Midbrain (tissue), 1 donor: ENCODE results near the gene SOX5.
"Not testable (repeated sequence)": the region's sequence is repeated elsewhere in the genome, so short reads cannot be mapped to it uniquely, and the experiment has no call there.

Experiments
- DNase-seq: peaks from one replicate; lab custom pipeline; 2025; lab: John Stamatoyannopoulos, UW

Gene SOX5

GRCh38 chr12:23834076-23834475, 115.4 kb downstream of the SOX5 start:
- DNase-seq: no peak

DNA sequence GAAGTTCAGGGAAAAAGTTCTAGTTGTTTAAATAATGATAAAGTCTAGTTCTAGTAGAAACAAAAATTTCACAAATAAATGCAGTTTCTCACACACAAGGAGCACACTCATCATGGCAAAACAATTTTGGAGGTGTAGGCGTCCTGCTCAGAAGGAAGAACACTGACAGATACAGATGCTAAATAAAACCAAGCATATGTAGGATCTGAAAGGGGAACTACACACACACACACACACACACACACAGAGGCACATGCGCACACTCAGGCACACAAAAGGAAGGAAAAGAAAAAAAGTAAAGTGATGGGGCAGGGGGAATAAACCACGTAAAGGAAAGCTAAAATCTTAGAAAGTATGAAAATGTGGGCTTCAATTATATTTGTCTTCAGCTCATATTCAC, 117.7 kb downstream of the SOX5 start:
- DNase-seq: no peak

GRCh38 chr12:23830210-23830609, 119.3 kb downstream of the SOX5 start:
- no peak for DNase-seq

- DNase-seq: no peak
Observed at GRCh38 chr12:23827353-23827752, 122.1 kb downstream of the SOX5 start.

GRCh38 chr12:23825124-23825523, 124.3 kb downstream of the SOX5 start:
- DNase-seq: not testable (repeated sequence)

GRCh38 chr12:23824358-23824757, 125.1 kb downstream of the SOX5 start:
- no peak for DNase-seq

GRCh38 chr12:23822883-23823282, 126.6 kb downstream of the SOX5 start:
- DNase-seq: not testable (repeated sequence)

DNA sequence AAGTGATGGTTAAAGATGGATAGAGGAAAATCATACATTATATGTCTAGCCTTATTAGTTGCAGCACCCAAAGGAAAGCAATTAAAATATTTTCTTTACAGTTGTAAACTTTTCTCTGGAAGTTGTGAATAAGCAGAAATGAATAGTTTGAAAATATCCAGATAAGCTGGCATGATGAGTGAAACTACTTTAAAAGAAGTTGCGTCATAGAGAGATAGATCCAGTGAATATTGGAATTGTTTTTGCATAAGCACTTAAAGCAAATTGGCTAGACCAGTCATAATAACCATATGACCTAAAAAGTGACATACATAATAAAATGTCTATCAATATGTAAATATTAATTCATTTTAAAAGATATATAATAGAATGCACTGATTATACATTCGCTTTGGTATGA, 132.1 kb downstream of the SOX5 start:
- DNase-seq: no peak

DNA sequence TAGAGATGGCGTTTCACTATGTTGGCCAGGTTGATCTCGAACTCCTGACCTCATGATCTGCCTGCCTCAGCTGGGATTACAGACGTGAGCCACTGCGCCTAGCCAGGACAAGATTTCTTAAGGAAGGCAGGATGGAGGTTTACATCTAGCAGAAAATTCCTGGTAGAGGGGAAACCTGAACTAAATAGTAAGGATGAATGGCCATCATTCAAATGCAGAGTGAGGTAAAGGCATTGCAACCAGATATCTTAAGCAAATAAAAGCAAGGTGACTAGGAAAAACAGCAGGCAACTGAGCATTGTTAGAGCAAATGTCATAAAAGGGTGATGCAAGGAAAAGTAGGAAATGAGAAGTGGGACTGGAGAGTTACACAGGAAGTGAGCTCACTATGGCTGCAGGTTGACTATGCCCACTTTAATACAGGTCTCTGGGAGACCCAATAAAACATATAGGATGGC, 133.0 kb downstream of the SOX5 start:
- no peak for DNase-seq

GRCh38 chr12:23815810-23816209, 133.7 kb downstream of the SOX5 start:
- no peak for DNase-seq

GRCh38 chr12:23813206-23813605, 136.3 kb downstream of the SOX5 start:
- no peak for DNase-seq

GRCh38 chr12:23810329-23810902, 139.1 kb downstream of the SOX5 start:
- no peak for DNase-seq

- DNase-seq: no peak
Observed at GRCh38 chr12:23803540-23803939, 145.9 kb downstream of the SOX5 start.

GRCh38 chr12:23795494-23795893, 154.0 kb downstream of the SOX5 start:
- DNase-seq: no peak

DNA sequence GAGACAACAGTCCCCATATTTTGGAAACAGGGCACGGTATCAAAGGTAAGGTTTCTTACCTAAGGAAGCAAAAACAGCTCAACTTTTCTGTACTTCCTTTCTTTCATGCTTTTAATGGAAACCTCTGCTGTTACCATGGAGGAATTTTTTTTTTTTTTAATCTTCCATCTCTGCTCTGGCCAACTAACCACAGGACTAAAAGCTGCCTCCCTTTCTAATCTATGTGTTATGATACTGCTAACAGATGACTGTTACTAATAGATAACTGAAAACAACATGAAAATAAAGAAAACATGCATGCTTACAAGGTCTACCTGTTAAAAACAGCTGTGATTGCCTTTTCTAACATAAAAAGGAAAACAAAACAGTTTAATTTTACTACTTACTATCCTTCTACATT, 168.4 kb downstream of the SOX5 start:
- no peak for DNase-seq

DNA sequence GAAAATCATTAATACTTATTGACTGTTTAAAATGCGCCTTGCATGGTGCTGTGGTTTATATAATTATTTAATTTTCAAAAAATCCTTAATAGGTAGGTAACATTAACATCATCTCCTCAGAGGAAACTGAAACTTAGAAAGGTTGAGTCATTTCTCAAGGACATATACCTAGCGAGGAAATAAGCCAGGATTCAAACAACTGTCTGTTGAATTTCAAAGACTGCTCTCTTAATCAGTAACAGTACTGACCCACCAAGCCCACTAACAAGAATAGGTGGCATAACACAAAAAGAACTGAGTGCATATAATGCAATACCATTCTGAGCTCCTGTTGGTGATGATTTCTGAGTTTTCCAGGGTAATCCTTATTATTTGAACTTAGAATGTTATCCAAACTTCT, 174.3 kb downstream of the SOX5 start:
- DNase-seq: no peak

DNA sequence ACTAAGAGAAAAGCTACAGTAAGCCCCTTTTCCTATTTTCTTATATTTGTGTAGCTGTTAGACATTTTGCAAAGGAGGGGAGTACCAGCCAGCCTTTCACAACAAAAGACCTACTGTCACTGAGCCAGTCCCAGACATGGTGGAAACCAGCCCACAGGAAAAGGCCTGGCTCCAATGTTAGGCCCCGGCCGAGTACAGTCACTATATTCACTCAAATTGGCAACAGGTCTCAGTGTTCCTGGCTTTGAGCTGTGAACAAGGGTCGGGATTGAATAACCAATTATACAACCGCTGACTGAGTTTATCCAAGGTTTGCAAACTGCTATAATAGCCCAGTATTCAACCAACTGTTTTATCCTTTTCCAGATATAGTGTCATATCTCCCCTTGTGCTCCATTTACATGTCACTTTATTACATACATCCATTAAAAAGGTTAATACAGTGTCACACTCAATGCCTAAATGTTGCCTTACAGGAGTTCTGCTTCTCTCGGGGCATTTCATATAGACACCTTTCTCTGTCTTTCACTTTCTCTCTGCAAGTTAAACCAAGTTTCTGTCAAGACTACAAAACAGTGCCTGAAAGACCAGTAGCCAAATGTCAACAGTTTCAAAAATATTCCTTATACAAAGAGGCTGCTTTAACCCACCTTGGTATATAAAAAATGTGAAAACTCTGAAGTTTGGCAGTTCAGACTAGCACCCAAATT, 178.1 kb downstream of the SOX5 start:
- DNase-seq: peak; percentile 89

DNA sequence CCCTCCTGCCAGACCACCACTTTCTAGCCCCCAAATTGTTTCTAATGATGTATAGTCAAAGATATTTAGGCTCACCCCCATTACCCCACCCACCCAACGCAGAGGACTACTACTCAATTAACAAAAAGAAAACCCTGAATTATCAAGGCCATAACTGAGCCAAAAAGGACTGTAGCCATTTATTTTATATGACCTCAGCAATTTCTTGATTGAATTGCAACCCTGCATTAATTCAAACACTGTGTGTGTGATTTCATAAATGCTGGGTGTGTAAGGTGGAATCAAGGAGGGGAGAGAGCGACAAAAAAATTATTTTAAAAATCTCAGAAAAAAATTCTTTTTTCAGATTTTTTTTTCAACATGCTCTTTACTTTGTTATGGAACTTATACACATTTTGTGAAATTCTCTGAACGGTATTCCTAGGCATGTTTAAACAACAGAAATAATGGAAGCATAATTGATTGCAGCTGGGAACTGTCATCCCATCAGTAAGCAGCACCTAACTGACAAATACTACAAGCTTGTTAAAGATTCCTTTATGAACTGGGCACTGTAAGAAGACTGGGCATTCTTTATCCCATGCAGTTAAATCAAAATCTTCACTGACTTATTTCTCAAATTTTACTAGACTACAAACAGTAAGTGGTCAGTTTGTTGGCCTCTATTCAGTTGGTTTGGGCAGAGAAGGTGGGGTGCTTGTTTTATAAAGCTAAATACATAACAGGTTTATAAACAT, 179.1 kb downstream of the SOX5 start:
- no peak for DNase-seq

- no peak for DNase-seq
Observed at GRCh38 chr12:23767834-23768233, 181.6 kb downstream of the SOX5 start.

- no peak for DNase-seq
Observed at GRCh38 chr12:23763724-23764123, 185.7 kb downstream of the SOX5 start.

GRCh38 chr12:23760495-23760894, 189.0 kb downstream of the SOX5 start:
- no peak for DNase-seq

DNA sequence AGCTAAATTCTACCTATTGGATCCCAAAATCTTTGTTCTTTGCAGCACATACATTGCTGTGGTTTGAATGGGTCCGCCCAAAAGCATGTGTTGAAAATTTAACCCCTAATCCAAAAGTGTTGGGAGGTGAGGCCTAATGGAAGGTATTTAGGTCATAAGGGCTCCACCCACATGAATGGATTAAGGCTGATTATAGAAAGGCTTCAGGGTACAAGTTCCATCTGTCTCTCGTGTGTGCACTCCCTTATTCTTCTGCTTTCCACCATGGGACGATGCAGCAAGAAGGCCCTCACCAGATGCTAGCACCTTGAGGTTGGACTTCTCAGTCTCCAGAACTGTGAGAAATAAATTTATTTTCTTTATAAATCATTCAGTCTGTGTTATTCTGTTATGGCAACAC, 190.9 kb downstream of the SOX5 start:
- DNase-seq: no peak

DNA sequence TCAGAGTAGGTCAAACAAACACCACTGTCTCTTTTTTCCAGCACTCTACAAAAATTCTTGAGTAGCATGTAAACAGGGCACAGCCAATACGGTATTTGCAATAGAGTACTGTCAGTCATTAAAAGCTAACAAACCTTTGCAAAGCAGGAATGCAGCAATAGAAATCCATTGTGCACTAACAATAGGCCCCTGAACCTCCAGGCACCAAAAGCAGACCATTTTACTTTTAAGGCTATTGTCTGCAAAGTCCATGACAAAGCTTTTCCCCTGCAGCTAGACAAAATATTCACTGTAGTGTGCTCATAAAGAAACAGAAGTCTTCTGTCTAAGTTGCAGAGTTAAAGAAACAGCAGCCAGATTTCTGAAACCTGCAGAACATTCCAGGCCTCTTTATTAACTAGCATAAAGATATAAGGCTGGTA, 191.9 kb downstream of the SOX5 start:
- no peak for DNase-seq
